Head of caudate nucleus (tissue), 42 donors: ENCODE data around the gene HLA-E.
A peak's percentile ranks its signal among the peaks of the same experiment; 100 is the strongest.

Source experiments
- DNase-seq, 42 donors: peaks; one replicate each; pipeline versions ENCODE4 v3.0.0 to v3.0.0-alpha.2; 2020 to 2021; ENCODE audit warnings: mixed read lengths in 7 of 42
- intact Hi-C: fragments of 100-400 bp; cut with DNase I; formaldehyde crosslinking; loops from one replicate; pipeline ENCODE4 v1.15.0; 2022

HLA-E gene

GRCh38 chr6:30489081-30490025, at the start of gene HLA-E:
Gene HLA-E, plus strand, starts transcription at chr6:30489509. Its CDS starts 23 bp downstream, at chr6:30489532.
- peak; percentile 55 to 95 (median 86) for DNase-seq
- intact Hi-C loops, result no loop called here

GRCh38 chr6:30441171-30441570, 48.1 kb upstream of the HLA-E start:
- intact Hi-C loops, result no loop called here

GRCh38 chr6:30443657-30444450, 45.5 kb upstream of the HLA-E start:
- peak in 22 of 42 donors; percentile 20 to 79 (median 48) for DNase-seq
- intact Hi-C loops, result no loop called here

More at GRCh38 chr6:30441171-30441570, 48.1 kb upstream of the HLA-E start:
- DNase-seq, result peak in 4 of 42 donors; percentile 20 to 51 (median 46)

- DNase-seq, result no peak
- intact Hi-C loops, result no loop called here
These were observed 44.9 kb upstream of the HLA-E start for GRCh38 chr6:30444451-30444742.

GRCh38 chr6:30446259-30446658, 43.0 kb upstream of the HLA-E start:
- intact Hi-C loops, result no loop called here
- DNase-seq, result no peak

GRCh38 chr6:30447237-30447636, 42.1 kb upstream of the HLA-E start:
- no peak for DNase-seq
- intact Hi-C loops, result no loop called here

GRCh38 chr6:30450548-30450908, 38.8 kb upstream of the HLA-E start:
- intact Hi-C loops, result no loop called here
- DNase-seq, result no peak

GRCh38 chr6:30450909-30451841, 38.1 kb upstream of the HLA-E start:
- peak in 31 of 42 donors; percentile 11 to 64 (median 36) for DNase-seq
- intact Hi-C loops, result no loop called here

GRCh38 chr6:30452736-30453507, 36.4 kb upstream of the HLA-E start:
- DNase-seq, result no peak
- intact Hi-C loops, result no loop called here

GRCh38 chr6:30453508-30454116, 35.7 kb upstream of the HLA-E start:
- peak; percentile 53 to 91 (median 83) for DNase-seq
- intact Hi-C loops, result no loop called here

- intact Hi-C loops, result no loop called here
- no peak for DNase-seq
These were observed 30.2 kb upstream of the HLA-E start for GRCh38 chr6:30459145-30459544.

GRCh38 chr6:30461055-30461454, 28.3 kb upstream of the HLA-E start:
- DNase-seq, result no peak
- intact Hi-C loops, result no loop called here

- no peak for DNase-seq
- intact Hi-C loops, result no loop called here
These were observed 26.8 kb upstream of the HLA-E start for GRCh38 chr6:30462482-30462881.

- no peak for DNase-seq
- intact Hi-C loops, result no loop called here
These were observed 26.1 kb upstream of the HLA-E start for GRCh38 chr6:30463242-30463641.

GRCh38 chr6:30463651-30464618, 25.4 kb upstream of the HLA-E start:
- DNase-seq, result peak in 6 of 42 donors; percentile 22 to 58 (median 38)
- intact Hi-C loops, result no loop called here

- DNase-seq, result no peak
- intact Hi-C loops, result no loop called here
These were observed 23.6 kb upstream of the HLA-E start for GRCh38 chr6:30465595-30466306.
